Measurements from ENCODE around the gene PBRM1. TPM values are rescaled to one million over a fixed set of nuclear protein-coding genes. Genes with fewer than 3 reads are reported as not detected.

Gene PBRM1
- total RNA-seq, 1 experiment from 2014 or later: 40.0 TPM

- H3K4me3 ChIP-seq (replicated peaks in 1 of 2; ENCODE audit: low read depth in 1 of 2, low read length in 2 of 2): no peak overlapping the region
- TF ChIP-seq CTCF (IDR thresholded peaks at IDR 0.05 in 2 of 3, conservative IDR thresholded peaks at IDR 0.05 in 1 of 3; ENCODE audit: borderline replicate concordance in 1 of 3, insufficient read depth in 1 of 3, low read depth in 2 of 3, low read length in 2 of 3) (peak in 1 of 3 experiments; percentile 24; a peak in 1 of 6 replicates), SRF (IDR thresholded peaks at IDR 0.05; ENCODE audit: low read depth) (no peak), REST (IDR thresholded peaks at IDR 0.05; ENCODE audit: low read depth) (no peak)
- RAD21 ChIA-PET (ENCODE audit: low non-redundant PET in 1 of 2, low total read pairs in 2 of 2, uncharacterized antibody in 2 of 2, unreplicated experiment in 2 of 2): no interaction called here
- H3K4me2 ChIP-seq (ENCODE audit: low read length): no peak overlapping the region
- peaks cover 3 to 9% of the 10 kb centered on the region in 2 experiments; a peak in 2 of 4 replicates for H3K4me1 ChIP-seq (ENCODE audit: control insufficient read depth in 1 of 2, insufficient read depth in 2 of 2, low read length in 2 of 2)
- H4K20me1 ChIP-seq (ENCODE audit: insufficient read depth): no peaks in the 10 kb centered on the region
- H3K27me3 ChIP-seq (ENCODE audit: insufficient read depth, low read length): no peaks in the 10 kb centered on the region
- DNase-seq (ENCODE audit: low read depth, low spot score) (no peak), ATAC-seq (peak; percentile 28; the same call in 1 of the 2 replicates)
- no peaks in the 10 kb centered on the region for H3K36me3 ChIP-seq (ENCODE audit: control insufficient read depth in 1 of 2, insufficient read depth in 2 of 2, low read length in 2 of 2)
- H3K9me2 ChIP-seq (ENCODE audit: insufficient read depth): no peaks in the 10 kb centered on the region
- no peaks in the 10 kb centered on the region for H3K9me3 ChIP-seq (ENCODE audit: control insufficient read depth in 1 of 2, insufficient read depth in 1 of 2, low read depth in 1 of 2, low read length in 2 of 2)
- no peak overlapping the region for H2AFZ ChIP-seq (ENCODE audit: low read depth, low read length, poor library complexity, severe bottlenecking)
- H3K27ac ChIP-seq (ENCODE audit: low read depth, low read length): no peak overlapping the region
- POLR2A ChIA-PET: no interaction called here
- no peak overlapping the region for H3K9ac ChIP-seq (ENCODE audit: low read length)
- no TSS peak for BruUV-seq (replicated peaks)
- no peaks in the 10 kb centered on the region for H3K79me2 ChIP-seq (ENCODE audit: insufficient read depth, low read length)
- intact Hi-C loops (cut with micrococcal nuclease): no loop called here
- CTCF ChIA-PET: no interaction called here
Measured at GRCh38 chr3:52509753-52510328, 175.9 kb downstream of the PBRM1 start.

All from HCT116 (cell line).